ENCODE data around the gene ARAP3. TPM values are rescaled to one million over a fixed set of nuclear protein-coding genes. Genes with fewer than 3 reads are reported as not detected.

Gene ARAP3
- total RNA-seq, 1 donor, result 2.2 TPM

DNA sequence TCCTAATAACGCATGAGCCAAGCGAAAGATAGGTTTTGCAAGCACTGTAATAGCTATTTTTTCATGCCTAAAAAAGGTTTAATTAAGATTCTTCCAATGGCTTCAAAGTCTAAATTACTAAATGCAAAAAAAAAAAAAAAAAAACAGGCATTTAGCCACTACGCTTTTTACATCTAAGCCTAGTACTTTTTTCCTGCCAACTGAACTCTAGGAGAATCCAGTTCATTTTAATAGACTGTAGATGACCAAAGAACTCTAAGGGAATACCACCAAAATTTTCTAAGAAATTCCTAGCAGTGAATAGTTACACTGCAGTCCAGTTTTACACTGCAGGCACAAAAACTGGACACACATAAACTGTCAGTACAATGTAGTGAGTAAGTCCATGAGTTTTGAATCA lies 73.0 kb downstream of the ARAP3 start:
- Histone ChIP-seq H3K27me3 (ENCODE audit: insufficient read depth, low read length) (no peaks in the 10 kb centered on the region), H2AFZ (ENCODE audit: low read length) (no peak overlapping the region), H3K79me2 (ENCODE audit: insufficient read depth, low read length) (peaks cover 76% of the 10 kb centered on the region), H3K9me3 (ENCODE audit: low read depth, low read length) (no peaks in the 10 kb centered on the region), H3K4me1 (ENCODE audit: insufficient read depth, low read length) (peaks cover 26% of the 10 kb centered on the region), H4K20me1 (ENCODE audit: insufficient read depth, low read length) (no peaks in the 10 kb centered on the region), H3K4me2 (ENCODE audit: insufficient read depth, low read length) (no peak overlapping the region), H3K36me3 (ENCODE audit: insufficient read depth, low read length) (no peaks in the 10 kb centered on the region), H3K27ac (ENCODE audit: low read depth, low read length) (no peak overlapping the region), H3K4me3 (ENCODE audit: insufficient read depth, low read length) (no peak overlapping the region)
- no peak for TF ChIP-seq CTCF (IDR thresholded peaks at IDR 0.05; ENCODE audit: extremely low read depth, low read depth, low read length)
- no peak for DNase-seq (ENCODE audit: insufficient read length, low spot score, missing footprints)

GRCh38 chr5:141608557-141608956 lies 73.5 kb downstream of the ARAP3 start:
- H2AFZ ChIP-seq (ENCODE audit: low read length), result no peak overlapping the region
- H3K4me3 ChIP-seq (ENCODE audit: insufficient read depth, low read length), result no peak overlapping the region
- H3K9me3 ChIP-seq (ENCODE audit: low read depth, low read length), result no peaks in the 10 kb centered on the region
- H3K27me3 ChIP-seq (ENCODE audit: insufficient read depth, low read length), result no peaks in the 10 kb centered on the region
- no peak overlapping the region for H3K27ac ChIP-seq (ENCODE audit: low read depth, low read length)
- no peak for DNase-seq (ENCODE audit: insufficient read length, low spot score, missing footprints)
- H4K20me1 ChIP-seq (ENCODE audit: insufficient read depth, low read length), result no peaks in the 10 kb centered on the region
- no peak for TF ChIP-seq CTCF (IDR thresholded peaks at IDR 0.05; ENCODE audit: extremely low read depth, low read depth, low read length)
- H3K36me3 ChIP-seq (ENCODE audit: insufficient read depth, low read length), result no peaks in the 10 kb centered on the region
- peaks cover 27% of the 10 kb centered on the region for H3K4me1 ChIP-seq (ENCODE audit: insufficient read depth, low read length)
- H3K4me2 ChIP-seq (ENCODE audit: insufficient read depth, low read length), result no peak overlapping the region
- peaks cover 76% of the 10 kb centered on the region for H3K79me2 ChIP-seq (ENCODE audit: insufficient read depth, low read length)

DNA sequence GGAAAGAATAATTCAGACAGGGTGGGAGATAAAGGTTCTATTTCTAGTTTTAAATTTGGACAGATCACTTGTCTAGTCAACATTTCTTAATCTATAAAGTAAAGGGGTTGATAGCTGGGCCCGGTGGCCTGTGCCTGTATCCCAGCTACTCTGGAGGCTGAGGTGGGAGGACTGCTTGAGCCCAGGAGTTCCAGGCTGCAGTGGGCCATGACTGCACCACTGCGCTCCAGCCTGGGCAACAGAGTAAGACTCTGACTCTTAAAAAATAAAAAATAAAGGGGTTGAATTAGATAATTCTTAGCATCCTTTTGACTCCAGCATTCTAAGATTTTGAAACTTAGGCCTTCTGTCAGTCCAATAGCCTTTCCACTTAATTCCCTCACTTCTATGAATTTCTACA lies 74.0 kb downstream of the ARAP3 start:
- no peak for TF ChIP-seq CTCF (IDR thresholded peaks at IDR 0.05; ENCODE audit: extremely low read depth, low read depth, low read length)
- H3K27ac ChIP-seq (ENCODE audit: low read depth, low read length), result no peak overlapping the region
- H2AFZ ChIP-seq (ENCODE audit: low read length), result no peak overlapping the region
- H3K79me2 ChIP-seq (ENCODE audit: insufficient read depth, low read length), result peaks cover 76% of the 10 kb centered on the region
- H3K36me3 ChIP-seq (ENCODE audit: insufficient read depth, low read length), result no peaks in the 10 kb centered on the region
- H3K4me3 ChIP-seq (ENCODE audit: insufficient read depth, low read length), result no peak overlapping the region
- H4K20me1 ChIP-seq (ENCODE audit: insufficient read depth, low read length), result no peaks in the 10 kb centered on the region
- no peak overlapping the region for H3K4me2 ChIP-seq (ENCODE audit: insufficient read depth, low read length)
- H3K9me3 ChIP-seq (ENCODE audit: low read depth, low read length), result no peaks in the 10 kb centered on the region
- DNase-seq (ENCODE audit: insufficient read length, low spot score, missing footprints), result no peak
- no peaks in the 10 kb centered on the region for H3K27me3 ChIP-seq (ENCODE audit: insufficient read depth, low read length)
- H3K4me1 ChIP-seq (ENCODE audit: insufficient read depth, low read length), result peaks cover 27% of the 10 kb centered on the region

- peak; percentile 53 for DNase-seq (ENCODE audit: insufficient read length, low spot score, missing footprints)
- TF ChIP-seq CTCF (IDR thresholded peaks at IDR 0.05; ENCODE audit: extremely low read depth, low read depth, low read length), result no peak
- peaks cover 76% of the 10 kb centered on the region for H3K79me2 ChIP-seq (ENCODE audit: insufficient read depth, low read length)
- no peaks in the 10 kb centered on the region for H3K9me3 ChIP-seq (ENCODE audit: low read depth, low read length)
- H4K20me1 ChIP-seq (ENCODE audit: insufficient read depth, low read length), result no peaks in the 10 kb centered on the region
- peak overlapping the region; percentile 95 for H3K27ac ChIP-seq (ENCODE audit: low read depth, low read length)
- peak overlapping the region; percentile 18 for H3K4me3 ChIP-seq (ENCODE audit: insufficient read depth, low read length)
- H3K4me1 ChIP-seq (ENCODE audit: insufficient read depth, low read length), result peaks cover 27% of the 10 kb centered on the region
- no peaks in the 10 kb centered on the region for H3K36me3 ChIP-seq (ENCODE audit: insufficient read depth, low read length)
- peak overlapping the region; percentile 37 for H2AFZ ChIP-seq (ENCODE audit: low read length)
- H3K4me2 ChIP-seq (ENCODE audit: insufficient read depth, low read length), result peak overlapping the region; percentile 44
- no peaks in the 10 kb centered on the region for H3K27me3 ChIP-seq (ENCODE audit: insufficient read depth, low read length)
Observed at GRCh38 chr5:141605523-141606277, 76.3 kb downstream of the ARAP3 start.
